ENCODE measurements around the gene PTGDS. TPM values are rescaled to one million over a fixed set of nuclear protein-coding genes. Genes with fewer than 3 reads are reported as not detected.

PTGDS gene
- total and polyA plus RNA-seq, 4 donors = 0.23 to 15.2 (median 6.4) TPM

DNA sequence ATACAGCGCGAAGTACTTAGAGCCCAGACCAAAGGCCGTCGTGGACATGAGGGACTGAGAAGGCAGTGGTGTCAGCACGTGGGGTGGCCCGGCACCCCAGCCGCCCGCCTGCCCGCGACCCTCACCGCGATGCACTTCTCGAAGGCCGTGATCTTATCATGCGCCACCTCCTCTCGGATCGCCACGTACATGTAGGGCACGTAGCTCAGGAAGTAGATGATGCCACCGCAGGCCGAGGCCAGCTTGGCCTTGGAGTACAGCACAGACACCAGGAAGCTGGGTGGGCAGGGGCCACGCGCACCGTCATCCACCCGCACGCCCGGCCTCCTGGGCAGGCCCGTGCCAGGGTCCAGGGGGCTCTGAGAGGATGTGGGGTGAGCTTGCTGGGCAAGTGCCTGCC, 39.8 kb downstream of the PTGDS start:
- no peak overlapping the region for H3K4me3 ChIP-seq (ENCODE audit: low read depth in 1 of 3, low read length in 3 of 3)
- DNase-seq (ENCODE audit: low spot score) = no peak
- H3K9ac ChIP-seq (ENCODE audit: low read depth in 1 of 2, low read length in 2 of 2) = no peak overlapping the region
- H3K4me1 ChIP-seq (ENCODE audit: control insufficient read depth in 4 of 4, insufficient read depth in 4 of 4, low read length in 3 of 4) = peaks cover 0 to under 1% (median 0%) of the 10 kb centered on the region in 4 donors
- H3K9me3 ChIP-seq (ENCODE audit: control insufficient read depth in 4 of 4, low read length in 3 of 4) = no peaks in the 10 kb centered on the region
- WGBS = 99% methylated on average over 28 of the region's 28 CpGs
- H3K27ac ChIP-seq (ENCODE audit: low read depth in 1 of 2, low read length in 2 of 2) = no peak overlapping the region
- no peaks in the 10 kb centered on the region for H3K27me3 ChIP-seq (ENCODE audit: control insufficient read depth in 4 of 4, insufficient read depth in 4 of 4, low read length in 3 of 4)
- peaks cover 2 to 37% (median 18%) of the 10 kb centered on the region in 4 donors for H3K36me3 ChIP-seq (ENCODE audit: control insufficient read depth in 4 of 4, insufficient read depth in 3 of 4, low read depth in 1 of 4, low read length in 3 of 4)
- TF ChIP-seq TAF1 (conservative IDR thresholded peaks at IDR 0.05) = no peak
- no peak for TF ChIP-seq REST (IDR thresholded peaks at IDR 0.05)
- no peak for TF ChIP-seq RXRA (IDR thresholded peaks at IDR 0.05)
- TF ChIP-seq HNF4G (IDR thresholded peaks at IDR 0.05) = no peak
- TF ChIP-seq MAX (IDR thresholded peaks at IDR 0.05) = no peak
- no peak for TF ChIP-seq EGR1 (IDR thresholded peaks at IDR 0.05; ENCODE audit: low read depth in 2 of 2)
- TF ChIP-seq GABPA (IDR thresholded peaks at IDR 0.05 in 1 of 2, conservative IDR thresholded peaks at IDR 0.05 in 1 of 2) = no peak
- no peak for TF ChIP-seq YY1 (IDR thresholded peaks at IDR 0.05)
- TF ChIP-seq CTCF (IDR thresholded peaks at IDR 0.05; ENCODE audit: low read depth, low read length, missing input control) = no peak
- no peak for TF ChIP-seq RAD21 (IDR thresholded peaks at IDR 0.05)
- TF ChIP-seq, protein P1, sequence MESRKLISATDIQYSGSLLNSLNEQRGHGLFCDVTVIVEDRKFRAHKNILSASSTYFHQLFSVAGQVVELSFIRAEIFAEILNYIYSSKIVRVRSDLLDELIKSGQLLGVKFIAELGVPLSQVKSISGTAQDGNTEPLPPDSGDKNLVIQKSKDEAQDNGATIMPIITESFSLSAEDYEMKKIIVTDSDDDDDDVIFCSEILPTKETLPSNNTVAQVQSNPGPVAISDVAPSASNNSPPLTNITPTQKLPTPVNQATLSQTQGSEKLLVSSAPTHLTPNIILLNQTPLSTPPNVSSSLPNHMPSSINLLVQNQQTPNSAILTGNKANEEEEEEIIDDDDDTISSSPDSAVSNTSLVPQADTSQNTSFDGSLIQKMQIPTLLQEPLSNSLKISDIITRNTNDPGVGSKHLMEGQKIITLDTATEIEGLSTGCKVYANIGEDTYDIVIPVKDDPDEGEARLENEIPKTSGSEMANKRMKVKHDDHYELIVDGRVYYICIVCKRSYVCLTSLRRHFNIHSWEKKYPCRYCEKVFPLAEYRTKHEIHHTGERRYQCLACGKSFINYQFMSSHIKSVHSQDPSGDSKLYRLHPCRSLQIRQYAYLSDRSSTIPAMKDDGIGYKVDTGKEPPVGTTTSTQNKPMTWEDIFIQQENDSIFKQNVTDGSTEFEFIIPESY (IDR thresholded peaks at IDR 0.05) = no peak

- no peak overlapping the region for H3K4me3 ChIP-seq (ENCODE audit: low read depth in 1 of 3, low read length in 3 of 3)
- H3K9ac ChIP-seq (ENCODE audit: low read depth in 1 of 2, low read length in 2 of 2) = no peak overlapping the region
- TF ChIP-seq, protein P2, sequence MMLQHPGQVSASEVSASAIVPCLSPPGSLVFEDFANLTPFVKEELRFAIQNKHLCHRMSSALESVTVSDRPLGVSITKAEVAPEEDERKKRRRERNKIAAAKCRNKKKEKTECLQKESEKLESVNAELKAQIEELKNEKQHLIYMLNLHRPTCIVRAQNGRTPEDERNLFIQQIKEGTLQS (IDR thresholded peaks at IDR 0.05) = no peak
- TF ChIP-seq FOXA1 (IDR thresholded peaks at IDR 0.05) (no peak), RAD21 (IDR thresholded peaks at IDR 0.05) (no peak), TAF1 (conservative IDR thresholded peaks at IDR 0.05) (no peak), YY1 (IDR thresholded peaks at IDR 0.05) (no peak), FOXA2 (IDR thresholded peaks at IDR 0.05) (no peak), JUND (IDR thresholded peaks at IDR 0.05) (no peak), CTCF (IDR thresholded peaks at IDR 0.05; ENCODE audit: low read depth, low read length, missing input control) (no peak), HNF4A (conservative IDR thresholded peaks at IDR 0.05) (no peak), HNF4G (IDR thresholded peaks at IDR 0.05) (no peak)
- no peak overlapping the region for H3K27ac ChIP-seq (ENCODE audit: low read depth in 1 of 2, low read length in 2 of 2)
- WGBS = 93% methylated on average over 45 of the region's 45 CpGs
- peaks cover 2 to 31% (median 15%) of the 10 kb centered on the region in 4 donors for H3K36me3 ChIP-seq (ENCODE audit: control insufficient read depth in 4 of 4, insufficient read depth in 3 of 4, low read depth in 1 of 4, low read length in 3 of 4)
- no peaks in the 10 kb centered on the region for H3K27me3 ChIP-seq (ENCODE audit: control insufficient read depth in 4 of 4, insufficient read depth in 4 of 4, low read length in 3 of 4)
- no peaks in the 10 kb centered on the region for H3K9me3 ChIP-seq (ENCODE audit: control insufficient read depth in 4 of 4, low read length in 3 of 4)
- peaks cover under 1 to 8% (median 7%) of the 10 kb centered on the region in 4 donors for H3K4me1 ChIP-seq (ENCODE audit: control insufficient read depth in 4 of 4, insufficient read depth in 4 of 4, low read length in 3 of 4)
- DNase-seq (ENCODE audit: low spot score) = no peak
Observed at GRCh38 chr9:137017791-137018497, 40.6 kb downstream of the PTGDS start.
